Measurements from ENCODE around the gene FKBP6.
"Not testable (repeated sequence)": the region's sequence is repeated elsewhere in the genome, so short reads cannot be mapped to it uniquely, and the experiment has no call there.

FKBP6 gene

GRCh38 chr7:73324081-73324845 lies 3.7 kb upstream of the FKBP6 start:
- H3K4me1 ChIP-seq (ENCODE audit: insufficient read depth, poor library complexity, severe bottlenecking); H3K4me3 ChIP-seq (ENCODE audit: severe bottlenecking); DNase-seq (ENCODE audit: low spot score); H3K36me3 ChIP-seq (ENCODE audit: low read depth); H3K9me3 ChIP-seq (ENCODE audit: severe bottlenecking); H3K27me3 ChIP-seq (ENCODE audit: insufficient read depth, poor library complexity, severe bottlenecking); H3K27ac ChIP-seq (ENCODE audit: poor library complexity, severe bottlenecking): not testable (repeated sequence)
- ATAC-seq (ENCODE audit: low read depth), result peak; percentile 78
- peak; percentile 56 for TF ChIP-seq CTCF (IDR thresholded peaks at IDR 0.05; ENCODE audit: poor library complexity, severe bottlenecking)

GRCh38 chr7:73325424-73325823 lies 2.5 kb upstream of the FKBP6 start:
- H3K4me3 ChIP-seq (ENCODE audit: severe bottlenecking); H3K27ac ChIP-seq (ENCODE audit: poor library complexity, severe bottlenecking); DNase-seq (ENCODE audit: low spot score); H3K9me3 ChIP-seq (ENCODE audit: severe bottlenecking); H3K4me1 ChIP-seq (ENCODE audit: insufficient read depth, poor library complexity, severe bottlenecking); ATAC-seq (ENCODE audit: low read depth); H3K36me3 ChIP-seq (ENCODE audit: low read depth); H3K27me3 ChIP-seq (ENCODE audit: insufficient read depth, poor library complexity, severe bottlenecking): not testable (repeated sequence)

GRCh38 chr7:73327449-73327848 lies 512 bp upstream of the FKBP6 start:
- not testable (repeated sequence) for H3K27me3 ChIP-seq (ENCODE audit: insufficient read depth, poor library complexity, severe bottlenecking); H3K4me1 ChIP-seq (ENCODE audit: insufficient read depth, poor library complexity, severe bottlenecking); H3K9me3 ChIP-seq (ENCODE audit: severe bottlenecking); H3K4me3 ChIP-seq (ENCODE audit: severe bottlenecking); H3K36me3 ChIP-seq (ENCODE audit: low read depth); ATAC-seq (ENCODE audit: low read depth); DNase-seq (ENCODE audit: low spot score); H3K27ac ChIP-seq (ENCODE audit: poor library complexity, severe bottlenecking)

GRCh38 chr7:73328696-73329095 lies 735 bp downstream of the FKBP6 start:
- Histone ChIP-seq H3K4me3 (ENCODE audit: severe bottlenecking) (no peak overlapping the region), H3K27ac (ENCODE audit: poor library complexity, severe bottlenecking) (no peak overlapping the region), H3K36me3 (ENCODE audit: low read depth) (no peaks in the 10 kb centered on the region), H3K4me1 (ENCODE audit: insufficient read depth, poor library complexity, severe bottlenecking) (no peaks in the 10 kb centered on the region), H3K27me3 (ENCODE audit: insufficient read depth, poor library complexity, severe bottlenecking) (no peaks in the 10 kb centered on the region), H3K9me3 (ENCODE audit: severe bottlenecking) (no peaks in the 10 kb centered on the region)
- TF ChIP-seq CTCF (IDR thresholded peaks at IDR 0.05; ENCODE audit: poor library complexity, severe bottlenecking), result no peak
- DNase-seq (ENCODE audit: low spot score), result no peak
- no peak for ATAC-seq (ENCODE audit: low read depth)

- H3K36me3 ChIP-seq (ENCODE audit: low read depth), result no peaks in the 10 kb centered on the region
- no peak overlapping the region for H3K27ac ChIP-seq (ENCODE audit: poor library complexity, severe bottlenecking)
- H3K4me3 ChIP-seq (ENCODE audit: severe bottlenecking), result no peak overlapping the region
- H3K4me1 ChIP-seq (ENCODE audit: insufficient read depth, poor library complexity, severe bottlenecking), result no peaks in the 10 kb centered on the region
- H3K27me3 ChIP-seq (ENCODE audit: insufficient read depth, poor library complexity, severe bottlenecking), result no peaks in the 10 kb centered on the region
- no peak for DNase-seq (ENCODE audit: low spot score)
- no peak for TF ChIP-seq CTCF (IDR thresholded peaks at IDR 0.05; ENCODE audit: poor library complexity, severe bottlenecking)
- no peaks in the 10 kb centered on the region for H3K9me3 ChIP-seq (ENCODE audit: severe bottlenecking)
- peak; percentile 45; the same call in 1 of the 3 replicates for ATAC-seq (ENCODE audit: low read depth)
These were observed 2.1 kb downstream of the FKBP6 start for GRCh38 chr7:73329861-73330581.
